NOMO-1 (cell line): ENCODE data around the gene THAP8.
A peak's percentile ranks its signal among the peaks of the same experiment; 100 is the strongest.

Experiments
- DNase-seq, 2 experiments: peaks; one replicate each; lab custom pipeline; 2025; ENCODE audit not compliant: unreplicated experiment in 2 of 2; lab: John Stamatoyannopoulos, UW

Gene THAP8

GRCh38 chr19:36030264-36031148 lies 23.6 kb downstream of the THAP8 start:
- DNase-seq = no peak

DNA sequence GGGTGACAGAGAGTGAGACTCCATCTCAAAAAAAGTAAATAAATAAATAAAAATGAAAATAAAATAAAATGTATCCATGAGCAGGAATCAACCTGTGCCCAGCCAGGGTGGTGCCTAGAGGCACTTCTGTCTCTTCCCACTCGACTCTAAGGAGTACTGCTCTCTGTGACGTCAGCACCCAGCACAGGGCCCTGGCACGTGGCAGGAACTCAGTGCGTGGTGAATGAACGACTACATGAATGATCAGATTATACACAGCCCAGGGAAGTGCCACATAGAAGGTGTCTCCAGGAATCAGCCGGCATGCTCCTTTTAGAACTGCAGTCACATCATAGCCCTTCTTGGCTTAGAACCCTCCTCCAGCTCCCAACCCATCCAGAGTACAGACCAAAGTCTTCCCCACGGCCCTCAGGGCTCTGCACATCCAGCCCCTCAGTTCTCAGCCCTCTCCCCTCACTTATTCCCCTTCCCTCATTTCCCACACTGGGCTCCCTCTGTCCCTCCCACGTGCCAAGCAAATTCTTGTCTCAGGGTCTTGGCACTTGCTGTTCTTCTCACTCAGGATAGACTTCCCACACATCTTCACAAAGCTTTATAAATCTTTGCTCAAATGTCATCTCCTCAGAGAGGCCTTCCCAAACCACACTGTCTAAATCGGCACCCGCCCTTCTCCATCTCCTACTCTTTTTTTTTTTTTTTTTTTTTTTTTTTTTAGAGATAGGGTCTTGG lies 25.6 kb downstream of the THAP8 start:
- DNase-seq = no peak

DNA sequence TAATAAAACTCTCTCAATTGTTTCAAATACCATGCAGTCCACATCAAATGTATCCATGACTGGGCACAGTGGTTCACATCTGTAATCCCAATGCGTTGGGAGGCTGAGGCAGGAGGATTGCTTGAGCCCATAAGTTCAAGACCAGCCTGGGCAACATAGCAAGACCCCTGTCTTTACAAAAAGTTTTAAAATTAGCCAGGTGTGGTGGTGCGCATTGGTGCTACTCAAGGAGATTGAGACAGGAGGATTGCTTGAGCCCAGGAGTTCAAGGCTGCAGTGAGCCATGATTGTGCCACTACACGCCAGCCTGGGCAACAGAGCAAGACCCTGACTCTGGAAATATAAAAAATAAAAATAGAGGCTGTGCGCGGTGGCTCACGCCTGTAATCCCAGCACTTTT lies 26.4 kb downstream of the THAP8 start:
- DNase-seq = no peak

GRCh38 chr19:36026091-36026876 lies 27.8 kb downstream of the THAP8 start:
- DNase-seq = no peak

GRCh38 chr19:36025541-36025940 lies 28.5 kb downstream of the THAP8 start:
- DNase-seq = no peak

- no peak for DNase-seq
Observed at GRCh38 chr19:36023432-36023831, 30.7 kb downstream of the THAP8 start.

GRCh38 chr19:36019061-36019670 lies 34.9 kb downstream of the THAP8 start:
- DNase-seq = no peak

DNA sequence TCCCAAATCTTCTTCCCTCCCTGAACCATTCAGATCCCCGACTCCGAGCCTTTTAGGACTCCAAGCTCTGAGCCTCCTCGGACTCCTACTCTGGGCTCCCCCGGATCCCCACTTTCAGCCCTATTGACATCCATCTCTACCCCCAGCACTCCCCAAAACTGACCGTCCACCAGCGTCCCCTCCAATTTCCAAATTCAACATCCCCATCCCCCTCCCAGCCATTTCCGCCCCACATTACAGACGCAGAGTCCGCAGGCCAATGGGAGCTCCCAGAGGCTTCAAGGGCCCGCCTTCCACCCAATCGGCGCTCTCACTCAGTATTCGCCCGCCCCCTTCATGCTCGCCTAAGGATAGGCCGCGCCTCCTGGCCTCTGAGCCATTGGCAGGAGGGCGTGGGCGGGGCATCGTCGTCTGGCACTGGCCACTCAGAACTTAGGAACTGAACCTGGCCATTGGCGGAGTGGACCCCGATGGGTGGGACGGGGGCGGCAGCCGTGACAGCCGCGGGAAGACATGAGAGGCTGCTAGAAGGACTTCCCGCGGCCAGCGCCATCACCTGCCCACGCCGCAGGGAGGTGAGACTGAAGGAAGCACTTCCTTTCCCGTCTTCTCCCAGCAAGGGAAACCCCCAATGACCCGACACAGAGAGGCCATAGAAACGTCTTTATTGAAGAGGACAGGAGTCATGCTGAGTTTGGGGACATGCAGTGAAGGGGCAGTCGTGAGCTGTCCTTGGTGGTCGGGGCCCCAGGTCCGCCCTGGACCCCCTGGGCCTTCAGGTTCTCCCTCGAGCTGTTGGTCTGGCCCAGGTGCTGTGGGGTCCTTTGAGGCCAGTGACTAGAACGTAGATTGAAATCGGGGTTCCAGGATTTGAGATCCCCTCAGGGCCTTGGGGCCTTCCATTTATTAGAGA lies 39.8 kb downstream of the THAP8 start, which contains the start of gene ALKBH6:
ALKBH6 (minus strand) TSS at position 202 of the 913 bp plus-strand sequence. CDS start 816 bp downstream, outside the sequence.
- peak; percentile 100 for DNase-seq

GRCh38 chr19:36013280-36014011 lies 40.6 kb downstream of the THAP8 start:
- DNase-seq = no peak

GRCh38 chr19:36010402-36010801 lies 43.7 kb downstream of the THAP8 start:
- DNase-seq = no peak

DNA sequence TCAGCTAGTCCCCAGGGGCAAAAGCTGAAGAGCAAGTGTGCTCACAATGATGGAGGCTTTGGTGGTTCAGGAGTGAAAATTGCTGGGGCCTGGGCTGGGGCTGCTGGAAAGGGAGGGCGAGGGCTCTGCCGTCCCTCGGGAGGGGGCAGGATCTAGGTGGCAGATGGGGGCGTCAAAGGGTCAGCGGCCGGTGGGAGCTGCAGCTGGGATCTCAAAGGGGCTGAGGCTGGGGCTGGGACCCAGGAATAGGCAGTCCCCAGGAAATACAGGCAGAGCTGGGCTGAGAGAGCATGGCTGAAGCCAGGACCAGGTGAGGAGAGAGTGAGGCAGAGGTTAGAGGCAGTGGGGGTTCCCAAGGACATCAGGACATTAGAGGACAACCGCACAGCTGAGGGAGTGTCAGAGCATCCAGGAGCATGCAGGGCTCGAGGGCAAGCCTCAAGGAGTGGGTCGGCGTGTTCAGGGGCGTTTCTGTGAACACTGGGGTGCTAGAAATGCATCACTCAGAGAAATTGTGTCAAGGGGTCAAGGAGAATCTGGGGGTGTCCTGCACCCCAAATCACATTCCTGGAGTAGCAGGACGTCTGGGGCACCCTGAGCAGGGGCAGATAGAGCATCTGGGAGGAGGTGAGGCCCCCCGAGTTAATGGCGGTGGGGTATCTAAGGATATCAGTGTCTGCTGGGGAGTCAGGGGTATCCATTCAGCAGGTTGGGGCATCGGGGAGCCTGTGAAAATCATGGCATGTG lies 44.3 kb downstream of the THAP8 start:
- no peak for DNase-seq

- DNase-seq = no peak
Observed at GRCh38 chr19:36009220-36009619, 44.9 kb downstream of the THAP8 start.

DNA sequence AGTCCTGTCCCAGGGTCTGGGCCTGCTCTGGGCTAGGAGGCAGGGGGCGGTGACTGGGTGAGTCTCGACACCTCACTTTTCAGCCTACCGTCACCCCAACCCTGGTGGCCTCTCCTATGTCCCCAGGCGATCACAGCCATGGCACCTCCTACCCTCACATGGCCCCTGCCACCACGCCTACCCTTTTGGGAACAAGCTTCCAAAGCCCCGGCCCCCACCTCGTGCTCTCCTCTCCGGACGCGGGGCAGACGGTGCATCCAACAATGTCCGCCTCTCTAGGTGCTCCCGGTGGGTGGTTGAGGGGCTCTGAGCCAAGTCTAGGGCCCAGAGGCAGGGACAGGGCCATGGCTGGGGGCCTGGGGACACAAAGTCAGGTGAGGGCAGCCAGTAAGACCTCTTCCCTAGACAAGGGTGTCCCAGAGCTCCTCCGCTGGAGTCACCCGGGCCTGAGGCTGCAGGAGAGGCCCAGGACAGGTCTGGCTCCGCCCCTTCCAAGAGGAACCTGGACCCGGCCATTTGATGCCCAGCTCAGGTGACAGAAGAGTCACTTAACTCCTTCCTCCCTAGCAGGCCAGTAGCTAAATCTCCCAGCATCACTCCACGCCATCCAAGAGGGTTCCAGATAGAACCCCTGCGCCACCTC lies 45.6 kb downstream of the THAP8 start, which contains the start of gene SYNE4:
SYNE4 (minus strand) TSS at position 478 of the 643 bp plus-strand sequence; CDS start at position 346, 132 bp downstream.
- no peak for DNase-seq

DNA sequence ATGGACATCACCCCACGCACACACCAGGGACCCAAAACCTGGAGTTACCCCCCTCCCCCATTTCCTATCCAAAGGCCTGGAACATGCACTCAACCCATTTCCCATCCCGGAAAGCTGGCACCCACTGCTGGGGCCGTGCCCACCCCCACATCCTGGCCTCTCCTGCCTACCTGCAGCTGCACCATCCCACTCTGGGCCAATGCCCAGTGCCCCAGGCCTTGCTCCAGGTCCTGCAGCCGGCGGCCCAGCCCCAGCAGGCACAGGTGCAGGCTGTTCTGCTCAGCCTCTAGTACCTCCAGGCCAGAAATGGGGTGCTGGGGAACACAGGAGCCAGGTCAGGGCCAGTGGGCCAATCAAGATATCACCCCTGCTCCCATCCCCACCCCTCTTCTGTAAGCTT lies 47.1 kb downstream of the THAP8 start:
- no peak for DNase-seq

DNA sequence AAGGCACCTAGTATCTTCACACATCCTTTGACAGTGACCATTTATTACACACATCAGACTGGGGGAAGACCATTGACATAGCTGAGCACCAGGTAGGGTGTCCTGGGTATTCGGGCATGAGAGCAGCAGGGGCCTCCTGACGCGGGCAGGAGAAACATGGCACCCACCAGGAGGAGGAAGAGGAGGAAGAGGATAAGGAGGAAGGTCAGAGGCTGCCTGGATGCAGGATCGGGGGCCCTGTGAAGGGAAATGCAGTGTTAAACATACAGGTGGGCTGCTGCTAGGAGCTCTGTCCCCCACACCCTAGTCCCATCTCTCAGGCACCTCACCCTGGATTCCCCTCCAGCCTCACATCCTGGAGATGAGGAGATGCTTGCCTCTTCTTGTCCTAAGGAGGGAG lies 50.8 kb downstream of the THAP8 start:
- no peak for DNase-seq

GRCh38 chr19:36001605-36002004 lies 52.5 kb downstream of the THAP8 start:
- DNase-seq = no peak

DNA sequence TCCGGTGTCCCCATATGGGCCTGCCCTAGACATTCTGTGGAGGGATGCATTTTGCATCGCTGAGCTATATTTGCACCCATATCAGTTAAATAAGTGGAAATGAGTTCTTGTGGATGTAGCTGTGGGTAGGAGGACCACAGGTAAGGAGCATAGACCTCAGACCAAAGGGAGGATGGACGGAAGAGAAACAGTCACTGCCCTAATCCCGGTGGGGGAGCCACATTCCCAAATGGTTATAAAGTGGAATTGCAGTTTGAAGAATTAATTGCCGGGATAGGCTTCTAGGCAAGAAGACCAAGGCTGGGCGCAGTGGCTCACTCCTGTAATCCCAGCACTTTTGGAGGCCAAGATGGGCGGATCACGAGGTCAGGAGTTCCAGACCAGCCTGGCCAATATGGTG lies 57.3 kb downstream of the THAP8 start:
- DNase-seq = no peak
